B cell (primary cell): Measurements from ENCODE around the gene MYOM1.

Experiments
- EZH2 ChIP-seq: IDR thresholded peaks from 2 replicates; pipeline ENCODE4 v1.6.1; 2012; ENCODE audit warnings: borderline replicate concordance, low read depth, mild to moderate bottlenecking, moderate library complexity, low read length; ENCODE audit not compliant: insufficient read depth, poor library complexity, severe bottlenecking
- TF ChIP-seq, protein P1 (sequence below): fragments of 200-600 bp; IDR thresholded peaks from one replicate; pipeline ENCODE4 v1.8.0; 2022; ENCODE audit warnings: antibody characterized with exemption, mild to moderate bottlenecking

DNA sequence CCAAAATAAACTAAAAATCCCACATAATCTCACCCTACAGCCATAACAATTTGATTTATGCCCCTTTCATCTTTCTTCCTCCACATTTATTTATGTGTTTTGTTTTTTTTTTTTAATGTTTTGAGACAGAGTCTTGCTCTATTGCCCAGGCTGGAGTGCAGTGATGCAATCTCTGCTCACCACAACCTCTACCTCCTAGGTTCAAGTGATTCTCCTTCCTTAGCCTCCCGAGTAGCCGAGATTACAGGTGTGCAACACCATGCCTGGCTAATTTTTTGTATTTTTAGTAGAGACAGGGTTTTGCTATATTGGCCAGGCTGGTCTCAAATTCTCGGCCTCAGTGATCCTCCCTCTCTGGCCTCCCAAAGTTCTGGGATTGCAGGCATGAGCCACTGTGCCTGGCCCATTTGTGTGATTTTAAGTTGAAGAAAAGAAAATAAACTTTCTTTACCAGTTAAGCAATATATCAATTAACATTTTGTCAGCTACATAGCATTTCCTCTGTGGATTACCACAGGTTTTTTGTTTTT lies 170.9 kb downstream of the MYOM1 start:
- TF ChIP-seq, protein P1, sequence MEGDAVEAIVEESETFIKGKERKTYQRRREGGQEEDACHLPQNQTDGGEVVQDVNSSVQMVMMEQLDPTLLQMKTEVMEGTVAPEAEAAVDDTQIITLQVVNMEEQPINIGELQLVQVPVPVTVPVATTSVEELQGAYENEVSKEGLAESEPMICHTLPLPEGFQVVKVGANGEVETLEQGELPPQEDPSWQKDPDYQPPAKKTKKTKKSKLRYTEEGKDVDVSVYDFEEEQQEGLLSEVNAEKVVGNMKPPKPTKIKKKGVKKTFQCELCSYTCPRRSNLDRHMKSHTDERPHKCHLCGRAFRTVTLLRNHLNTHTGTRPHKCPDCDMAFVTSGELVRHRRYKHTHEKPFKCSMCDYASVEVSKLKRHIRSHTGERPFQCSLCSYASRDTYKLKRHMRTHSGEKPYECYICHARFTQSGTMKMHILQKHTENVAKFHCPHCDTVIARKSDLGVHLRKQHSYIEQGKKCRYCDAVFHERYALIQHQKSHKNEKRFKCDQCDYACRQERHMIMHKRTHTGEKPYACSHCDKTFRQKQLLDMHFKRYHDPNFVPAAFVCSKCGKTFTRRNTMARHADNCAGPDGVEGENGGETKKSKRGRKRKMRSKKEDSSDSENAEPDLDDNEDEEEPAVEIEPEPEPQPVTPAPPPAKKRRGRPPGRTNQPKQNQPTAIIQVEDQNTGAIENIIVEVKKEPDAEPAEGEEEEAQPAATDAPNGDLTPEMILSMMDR: no peak
- TF ChIP-seq EZH2: no peak
